Suprapubic skin (tissue), 4 donors: ENCODE results near the gene CRYBG1. TPM values are rescaled to one million over a fixed set of nuclear protein-coding genes. Genes with fewer than 3 reads are reported as not detected.

ENCODE experiments used
- DNase-seq, 2 donors: peaks; one replicate each; pipeline ENCODE4 v3.0.0-alpha.2; 2019; ENCODE audit warnings: low spot score in 2 of 2
- H3K27ac ChIP-seq: fragments of 200-600 bp; sonication (generic); one replicate; pipeline ENCODE4 v1.5.1; 2019
- H3K27me3 ChIP-seq: fragments of 200-600 bp; sonication (generic); one replicate; pipeline ENCODE4 v1.5.1; 2019
- H3K36me3 ChIP-seq: fragments of 200-600 bp; sonication (generic); one replicate; pipeline ENCODE4 v1.5.1; 2019
- H3K4me1 ChIP-seq: fragments of 200-600 bp; sonication (generic); one replicate; pipeline ENCODE4 v1.5.1; 2019
- H3K4me3 ChIP-seq: fragments of 200-600 bp; sonication (generic); one replicate; pipeline ENCODE4 v1.5.1; 2019; ENCODE audit warnings: mild to moderate bottlenecking
- H3K9me3 ChIP-seq: fragments of 200-600 bp; sonication (generic); one replicate; pipeline ENCODE4 v1.5.1; 2019
- CTCF ChIP-seq, 2 donors: fragments of 200-600 bp in 1 of 2; fragments of 450-650 bp in 1 of 2; sonication (generic) in 1 of 2; IDR thresholded peaks; one replicate each; pipeline ENCODE4 v1.5.1; 2016 to 2019; ENCODE audit warnings: antibody characterized with exemption in 2 of 2, mild to moderate bottlenecking in 1 of 2, moderate library complexity in 1 of 2
- EP300 ChIP-seq: sonication (generic); formaldehyde crosslinking; IDR thresholded peaks from one replicate; pipeline ENCODE4 v1.6.1; 2017; ENCODE audit warnings: antibody characterized with exemption
- POLR2A ChIP-seq, 2 donors: fragments of 450-650 bp; IDR thresholded peaks; one replicate each; pipeline ENCODE4 v1.6.1; 2017; ENCODE audit warnings: antibody characterized with exemption in 2 of 2, mild to moderate bottlenecking in 2 of 2, moderate library complexity in 2 of 2
- POLR2AphosphoS5 ChIP-seq, 3 donors: sonication (generic); formaldehyde crosslinking; IDR thresholded peaks; one replicate each; pipeline ENCODE4 v1.6.1; 2017; ENCODE audit warnings: antibody characterized with exemption in 3 of 3
- WGBS: methylation state at CpG from one replicate; pipeline ENCODE4 v1.1.5; 2018; 5-methylcytosine and 5-hydroxymethylcytosine counted together
- total RNA-seq, 4 donors: library from RNA; depleted of rRNA; stranded (reverse); fragments of >200 nt; gene quantifications; one replicate each; pipeline ENCODE4 v1.1.0, GENCODE V29; 2016

The CRYBG1 gene
- total RNA-seq, 4 donors from 2014 or later, result 91.8 to 124 (median 99.7) TPM

DNA sequence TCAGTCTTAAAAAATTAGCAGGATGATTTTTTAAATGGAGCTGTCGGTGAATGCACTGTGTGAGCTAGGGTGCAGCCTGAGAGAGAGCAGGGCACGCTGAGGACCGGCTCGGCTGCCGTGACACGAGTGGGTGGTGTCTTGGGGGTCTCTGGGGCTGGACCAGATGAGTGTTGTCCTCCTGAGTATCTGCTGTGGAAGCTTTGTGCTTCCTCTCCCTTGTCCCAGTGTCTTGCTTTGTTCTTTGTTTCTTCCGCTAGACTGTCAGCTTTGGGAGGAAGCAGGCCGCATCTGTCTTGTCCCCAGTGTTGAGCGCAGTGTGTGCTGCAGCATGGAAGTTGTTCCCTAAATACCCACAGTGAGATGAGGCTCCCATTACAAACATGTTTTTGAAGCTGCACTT lies 179.4 kb downstream of the CRYBG1 start:
- no peak for DNase-seq
- 85% methylated on average over 9 of the region's 9 CpGs for WGBS
- TF ChIP-seq EP300 (no peak), POLR2A (IDR thresholded peaks at IDR 0.05) (no peak), POLR2AphosphoS5 (IDR thresholded peaks at IDR 0.05) (no peak), CTCF (IDR thresholded peaks at IDR 0.05) (no peak)

GRCh38 chr6:106540432-106540831 lies 179.9 kb downstream of the CRYBG1 start:
- Histone ChIP-seq H3K27ac (peak overlapping the region; percentile 4), H3K4me1 (peaks cover 3% of the 10 kb centered on the region), H3K36me3 (no peaks in the 10 kb centered on the region), H3K4me3 (no peak overlapping the region), H3K27me3 (no peaks in the 10 kb centered on the region), H3K9me3 (no peaks in the 10 kb centered on the region)
- TF ChIP-seq POLR2AphosphoS5 (IDR thresholded peaks at IDR 0.05) (no peak), POLR2A (IDR thresholded peaks at IDR 0.05) (no peak), EP300 (no peak), CTCF (IDR thresholded peaks at IDR 0.05) (no peak)
- DNase-seq, result no peak

More for the DNA sequence above, 179.4 kb downstream of the CRYBG1 start:
- no peaks in the 10 kb centered on the region for H3K9me3 ChIP-seq
- peak overlapping the region; percentile 4 for H3K27ac ChIP-seq
- H3K36me3 ChIP-seq, result peaks cover 3% of the 10 kb centered on the region
- peaks cover 3% of the 10 kb centered on the region for H3K4me1 ChIP-seq
- H3K4me3 ChIP-seq, result no peak overlapping the region
- H3K27me3 ChIP-seq, result no peaks in the 10 kb centered on the region

- peaks cover 7% of the 10 kb centered on the region for H3K4me1 ChIP-seq
- no peak overlapping the region for H3K27ac ChIP-seq
- no peaks in the 10 kb centered on the region for H3K27me3 ChIP-seq
- 74% methylated on average over 6 of the region's 6 CpGs for WGBS
- H3K9me3 ChIP-seq, result no peaks in the 10 kb centered on the region
- DNase-seq, result no peak
- no peak overlapping the region for H3K4me3 ChIP-seq
- TF ChIP-seq CTCF (IDR thresholded peaks at IDR 0.05), result no peak
- no peaks in the 10 kb centered on the region for H3K36me3 ChIP-seq
These were observed 180.4 kb downstream of the CRYBG1 start for GRCh38 chr6:106540907-106541306.

GRCh38 chr6:106546261-106546690 lies 185.8 kb downstream of the CRYBG1 start:
- TF ChIP-seq CTCF (IDR thresholded peaks at IDR 0.05), result no peak
- no peak for TF ChIP-seq POLR2A (IDR thresholded peaks at IDR 0.05)
- TF ChIP-seq EP300, result no peak
- no peak for TF ChIP-seq POLR2AphosphoS5 (IDR thresholded peaks at IDR 0.05)
- Histone ChIP-seq H3K9me3 (no peaks in the 10 kb centered on the region), H3K27me3 (no peaks in the 10 kb centered on the region), H3K4me3 (no peak overlapping the region), H3K36me3 (no peaks in the 10 kb centered on the region), H3K27ac (peak overlapping the region; percentile 74), H3K4me1 (peaks cover 30% of the 10 kb centered on the region)
- no peak for DNase-seq
- 13% methylated on average over 2 of the region's 2 CpGs for WGBS

DNA sequence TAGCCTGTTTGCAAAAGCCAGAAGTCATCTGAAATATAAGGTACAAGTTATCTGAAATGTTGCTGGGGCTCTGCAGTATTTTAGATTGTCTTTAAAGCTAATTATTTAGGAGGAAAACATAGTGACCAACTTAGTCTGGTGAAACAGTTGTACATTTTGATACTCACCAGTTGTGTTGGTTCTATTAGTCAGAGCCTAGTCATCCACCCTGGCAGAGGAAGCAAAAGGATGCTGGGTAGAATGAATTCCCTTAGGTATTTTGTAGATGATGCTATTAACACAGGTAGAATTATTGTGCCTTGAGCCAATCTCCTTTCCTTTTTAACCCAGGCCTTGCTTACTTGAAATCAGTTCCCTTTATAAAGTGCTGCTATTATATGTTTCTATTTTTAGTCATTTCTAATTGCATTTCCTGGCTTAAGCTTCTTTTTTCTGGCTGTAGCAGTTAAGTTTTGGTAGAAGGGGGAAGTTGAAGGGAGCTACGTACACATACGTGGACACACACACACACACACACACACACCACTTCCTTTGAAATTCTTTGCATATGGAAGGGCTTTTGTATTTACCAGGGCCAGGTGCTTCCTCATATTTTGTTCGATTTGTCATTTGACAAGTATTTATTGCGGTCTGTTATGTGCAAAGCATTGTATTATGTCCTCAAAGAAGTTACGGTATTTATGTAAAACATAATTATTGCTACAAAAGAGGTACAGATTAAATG lies 186.3 kb downstream of the CRYBG1 start:
- DNase-seq, result no peak
- TF ChIP-seq CTCF (IDR thresholded peaks at IDR 0.05) (no peak), POLR2AphosphoS5 (IDR thresholded peaks at IDR 0.05) (no peak), EP300 (no peak), POLR2A (IDR thresholded peaks at IDR 0.05) (no peak)
- Histone ChIP-seq H3K4me1 (peaks cover 30% of the 10 kb centered on the region), H3K27ac (peak overlapping the region; percentile 74), H3K27me3 (no peaks in the 10 kb centered on the region), H3K36me3 (no peaks in the 10 kb centered on the region), H3K9me3 (no peaks in the 10 kb centered on the region), H3K4me3 (no peak overlapping the region)
- WGBS, result 29% methylated on average over 5 of the region's 5 CpGs
